ENCODE data around the gene DCLK2.

DNA sequence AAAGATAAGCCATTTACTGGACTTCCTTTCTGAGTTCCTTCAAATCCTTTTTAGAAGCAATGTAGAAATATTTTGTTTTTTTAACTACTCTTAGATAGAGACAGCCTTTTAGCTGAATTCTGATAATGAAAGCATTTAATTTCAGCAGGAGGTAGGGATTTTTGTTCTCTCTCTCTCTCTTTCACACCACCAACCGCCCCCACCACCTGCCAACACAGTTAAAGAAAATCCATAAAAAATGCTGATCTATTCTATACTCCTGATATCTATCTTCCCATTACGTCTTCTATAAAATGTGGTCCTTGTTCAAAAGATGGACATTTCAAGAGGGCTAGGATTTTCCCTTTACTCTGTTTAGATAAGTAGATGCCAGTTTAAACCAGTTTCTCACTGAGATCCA lies 104.5 kb downstream of the DCLK2 start:
- TF ChIP-seq GATA2 (IDR thresholded peaks at IDR 0.05; ENCODE audit: low read depth, low read length) (no peak), GATA3 (IDR thresholded peaks at IDR 0.05; ENCODE audit: low read depth, low read length) (no peak)
